SK-N-MC (cell line): ENCODE data around the gene FRMD6.

ENCODE experiments used
- EZH2 ChIP-seq: fragments of 200-600 bp; sonication (generic); IDR thresholded peaks from one replicate; pipeline ENCODE4 v1.6.1; 2017; ENCODE audit warnings: antibody characterized with exemption
- FOXP2 ChIP-seq: optimal IDR thresholded peaks from 2 replicates; pipeline ENCODE3; 2011; ENCODE audit warnings: mild to moderate bottlenecking, moderate library complexity; ENCODE audit not compliant: insufficient read depth; ENCODE audit errors: extremely low read length, control extremely low read depth
- POLR2AphosphoS5 ChIP-seq: IDR thresholded peaks from 2 replicates; pipeline ENCODE4 v1.6.1; 2012; ENCODE audit warnings: mild to moderate bottlenecking, low read depth, low read length, borderline replicate concordance

DNA sequence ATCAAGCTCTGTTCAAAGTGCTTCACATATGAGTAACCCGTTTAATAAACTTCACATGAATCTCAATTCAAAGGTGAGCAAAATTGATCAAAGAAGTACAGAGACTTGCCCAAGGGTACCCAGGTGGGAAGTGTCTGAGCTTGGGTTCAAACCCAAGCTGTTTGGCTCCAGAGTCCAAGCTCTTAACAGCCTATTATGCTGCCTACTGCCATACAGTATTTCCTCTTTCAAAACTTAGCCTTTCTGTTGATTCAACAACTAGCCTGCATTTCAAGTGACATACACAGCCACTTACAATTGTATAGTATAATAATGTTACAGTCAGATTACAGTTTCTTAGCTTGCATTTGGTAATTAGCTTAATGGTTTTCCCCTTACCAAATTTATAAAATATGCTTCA is 29.7 kb downstream of the FRMD6 start:
- TF ChIP-seq POLR2AphosphoS5: no peak
- no peak for TF ChIP-seq FOXP2
- TF ChIP-seq EZH2: no peak
